Suprapubic skin (tissue), 4 donors: ENCODE data around the gene ALG1.

Experiments used
- EP300 ChIP-seq: sonication (generic); formaldehyde crosslinking; IDR thresholded peaks from one replicate; pipeline ENCODE4 v1.6.1; 2017; ENCODE audit warnings: antibody characterized with exemption
- POLR2A ChIP-seq, 2 donors: fragments of 450-650 bp; IDR thresholded peaks; one replicate each; pipeline ENCODE4 v1.6.1; 2017; ENCODE audit warnings: antibody characterized with exemption in 2 of 2, mild to moderate bottlenecking in 2 of 2, moderate library complexity in 2 of 2
- POLR2AphosphoS5 ChIP-seq, 3 donors: sonication (generic); formaldehyde crosslinking; IDR thresholded peaks; one replicate each; pipeline ENCODE4 v1.6.1; 2017; ENCODE audit warnings: antibody characterized with exemption in 3 of 3
- TF ChIP-seq, protein P1 (sequence below), 2 donors: fragments of 200-600 bp in 1 of 2; fragments of 450-650 bp in 1 of 2; sonication (generic) in 1 of 2; IDR thresholded peaks; one replicate each; pipeline ENCODE4 v1.5.1; 2016 to 2019; ENCODE audit warnings: antibody characterized with exemption in 2 of 2, mild to moderate bottlenecking in 1 of 2, moderate library complexity in 1 of 2

DNA sequence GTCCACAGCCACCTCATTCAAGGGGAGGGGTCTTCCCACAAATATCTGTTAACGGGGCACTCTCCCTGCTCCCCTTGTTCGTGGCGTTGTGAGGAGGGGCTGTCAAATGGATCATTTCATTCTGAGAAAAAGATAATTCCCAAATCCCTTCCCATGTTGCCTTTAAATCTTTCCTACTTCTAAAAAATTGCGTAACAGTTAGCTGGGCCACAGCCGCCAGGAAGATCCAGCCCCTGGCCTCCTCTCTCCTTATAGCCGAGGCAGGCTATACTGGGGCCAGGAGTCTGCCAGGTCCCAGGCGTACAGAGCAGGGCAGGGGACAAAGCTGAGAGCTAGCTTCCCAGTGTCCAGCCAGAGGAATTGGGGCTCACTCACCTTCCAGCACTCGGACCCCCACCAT lies 6.3 kb upstream of the ALG1 start:
- TF ChIP-seq, protein P1, sequence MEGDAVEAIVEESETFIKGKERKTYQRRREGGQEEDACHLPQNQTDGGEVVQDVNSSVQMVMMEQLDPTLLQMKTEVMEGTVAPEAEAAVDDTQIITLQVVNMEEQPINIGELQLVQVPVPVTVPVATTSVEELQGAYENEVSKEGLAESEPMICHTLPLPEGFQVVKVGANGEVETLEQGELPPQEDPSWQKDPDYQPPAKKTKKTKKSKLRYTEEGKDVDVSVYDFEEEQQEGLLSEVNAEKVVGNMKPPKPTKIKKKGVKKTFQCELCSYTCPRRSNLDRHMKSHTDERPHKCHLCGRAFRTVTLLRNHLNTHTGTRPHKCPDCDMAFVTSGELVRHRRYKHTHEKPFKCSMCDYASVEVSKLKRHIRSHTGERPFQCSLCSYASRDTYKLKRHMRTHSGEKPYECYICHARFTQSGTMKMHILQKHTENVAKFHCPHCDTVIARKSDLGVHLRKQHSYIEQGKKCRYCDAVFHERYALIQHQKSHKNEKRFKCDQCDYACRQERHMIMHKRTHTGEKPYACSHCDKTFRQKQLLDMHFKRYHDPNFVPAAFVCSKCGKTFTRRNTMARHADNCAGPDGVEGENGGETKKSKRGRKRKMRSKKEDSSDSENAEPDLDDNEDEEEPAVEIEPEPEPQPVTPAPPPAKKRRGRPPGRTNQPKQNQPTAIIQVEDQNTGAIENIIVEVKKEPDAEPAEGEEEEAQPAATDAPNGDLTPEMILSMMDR (IDR thresholded peaks at IDR 0.05) = no peak
- TF ChIP-seq EP300 (no peak), POLR2A (IDR thresholded peaks at IDR 0.05) (no peak), POLR2AphosphoS5 (IDR thresholded peaks at IDR 0.05) (no peak)
